HG03571 (cell line): ENCODE results near the gene PRMT7.

Source experiments
- ATAC-seq: cut with Tn5 transposase; IDR thresholded peaks from one replicate; pipeline ENCODE4 v1.9.1; 2021; ENCODE audit not compliant: unreplicated experiment

PRMT7 gene

DNA sequence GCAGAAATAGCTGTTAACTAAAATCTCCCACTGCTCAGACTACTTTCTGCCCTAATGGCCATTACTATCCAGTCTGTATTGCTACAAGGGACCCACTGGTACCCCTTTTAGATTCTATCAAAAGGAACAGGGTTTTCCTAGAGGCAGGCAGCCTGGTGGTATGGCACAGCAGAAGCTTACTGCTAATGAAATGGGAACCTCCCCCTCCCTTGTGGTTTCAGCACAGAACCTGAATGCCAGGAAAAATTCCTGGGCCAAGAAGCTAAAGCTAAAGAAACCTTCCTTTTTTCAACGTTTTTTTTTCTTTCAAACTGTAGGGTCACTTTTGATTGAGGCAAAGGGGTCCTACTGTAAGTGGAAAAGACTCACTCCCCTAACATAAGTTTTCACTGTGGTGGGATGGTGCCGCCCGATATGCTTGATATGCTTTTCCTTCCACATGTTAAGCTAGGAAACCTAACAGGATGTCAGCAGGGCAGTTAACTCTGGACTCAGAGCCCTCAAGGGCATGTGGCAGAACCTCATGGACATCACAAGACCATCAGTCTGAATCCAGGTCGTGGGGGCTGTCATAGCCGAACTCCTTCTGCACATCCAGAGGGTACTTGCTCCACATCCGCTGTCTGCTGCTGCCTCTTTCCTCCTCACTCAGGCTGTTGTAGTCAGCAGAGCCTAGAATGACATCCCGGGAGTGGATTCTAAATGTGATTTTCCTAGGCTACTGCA, 9.9 kb upstream of the PRMT7 start:
- no peak for ATAC-seq

DNA sequence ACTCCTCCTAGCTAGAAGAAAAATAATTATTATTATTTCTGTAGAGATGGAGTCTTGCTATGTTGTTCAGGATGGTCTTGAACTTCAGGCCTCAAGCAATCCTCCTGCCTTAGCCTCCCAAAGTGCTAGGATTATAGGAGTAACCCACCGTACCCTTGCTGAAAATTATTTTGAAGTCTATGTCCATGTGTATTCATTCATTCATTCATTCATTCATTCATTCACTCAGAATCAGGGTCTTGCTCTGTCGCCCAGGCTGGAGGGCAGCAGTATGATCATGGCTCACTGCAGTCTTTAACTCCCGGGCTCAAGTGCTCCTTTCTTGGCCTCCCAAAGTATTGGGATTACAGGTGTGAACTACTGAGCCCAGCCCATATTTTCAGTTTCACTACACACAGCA, 4.2 kb upstream of the PRMT7 start:
- ATAC-seq, result no peak

DNA sequence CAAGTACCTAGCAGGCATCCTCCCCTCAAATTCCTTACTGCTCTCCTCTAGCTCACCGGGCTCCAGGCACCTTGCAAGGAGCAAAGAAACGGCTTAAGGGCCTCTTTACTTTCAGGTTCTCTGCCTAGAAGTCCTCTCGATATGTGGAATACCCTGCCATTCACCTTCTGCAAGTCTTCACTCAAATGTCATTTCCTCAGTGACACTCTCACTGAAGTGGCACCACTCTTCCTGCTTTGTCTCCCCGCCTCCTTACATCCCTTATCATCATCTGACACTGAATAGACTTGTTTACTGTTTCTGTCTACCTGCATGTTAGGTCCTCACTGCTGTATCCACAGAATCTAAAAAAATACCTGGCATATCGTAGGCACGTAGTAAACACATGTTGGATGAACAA, 1.0 kb upstream of the PRMT7 start:
- no peak for ATAC-seq

DNA sequence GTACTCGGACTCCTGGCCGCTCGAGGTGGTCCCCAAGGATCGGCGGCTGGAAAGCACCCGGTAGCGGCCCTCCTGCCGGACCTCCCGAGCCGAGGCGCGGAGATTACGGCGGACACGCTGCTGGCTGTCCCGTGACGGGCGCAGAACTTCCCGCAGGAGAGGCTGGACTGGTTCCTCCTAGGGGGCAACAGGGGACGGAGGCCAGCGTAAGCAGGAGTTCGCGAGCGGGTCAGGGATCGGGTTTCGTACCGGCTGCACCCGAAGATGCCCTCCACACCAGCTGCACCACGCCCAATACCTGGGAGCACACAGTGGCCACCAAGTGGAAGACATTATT, 414 bp upstream of the PRMT7 start:
- no peak for ATAC-seq

DNA sequence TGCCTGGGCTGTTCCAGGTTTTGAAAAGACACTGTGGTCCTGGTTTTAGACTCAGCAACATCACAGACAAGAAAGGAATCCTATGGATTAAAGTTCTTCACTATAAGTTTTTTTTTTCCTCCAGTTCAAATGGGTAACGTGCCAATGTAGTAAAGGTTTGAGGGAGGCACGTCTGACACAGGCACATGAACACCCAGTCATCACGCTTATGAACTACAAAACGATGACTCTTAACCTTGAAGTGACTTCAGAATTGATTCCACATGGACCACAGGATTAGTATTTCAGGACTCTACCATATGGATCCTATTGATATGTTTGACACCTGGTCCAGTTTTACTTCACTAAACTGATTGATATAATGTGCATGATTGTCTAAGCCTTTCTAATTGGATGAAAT, 2.3 kb downstream of the PRMT7 start:
- ATAC-seq, result no peak

DNA sequence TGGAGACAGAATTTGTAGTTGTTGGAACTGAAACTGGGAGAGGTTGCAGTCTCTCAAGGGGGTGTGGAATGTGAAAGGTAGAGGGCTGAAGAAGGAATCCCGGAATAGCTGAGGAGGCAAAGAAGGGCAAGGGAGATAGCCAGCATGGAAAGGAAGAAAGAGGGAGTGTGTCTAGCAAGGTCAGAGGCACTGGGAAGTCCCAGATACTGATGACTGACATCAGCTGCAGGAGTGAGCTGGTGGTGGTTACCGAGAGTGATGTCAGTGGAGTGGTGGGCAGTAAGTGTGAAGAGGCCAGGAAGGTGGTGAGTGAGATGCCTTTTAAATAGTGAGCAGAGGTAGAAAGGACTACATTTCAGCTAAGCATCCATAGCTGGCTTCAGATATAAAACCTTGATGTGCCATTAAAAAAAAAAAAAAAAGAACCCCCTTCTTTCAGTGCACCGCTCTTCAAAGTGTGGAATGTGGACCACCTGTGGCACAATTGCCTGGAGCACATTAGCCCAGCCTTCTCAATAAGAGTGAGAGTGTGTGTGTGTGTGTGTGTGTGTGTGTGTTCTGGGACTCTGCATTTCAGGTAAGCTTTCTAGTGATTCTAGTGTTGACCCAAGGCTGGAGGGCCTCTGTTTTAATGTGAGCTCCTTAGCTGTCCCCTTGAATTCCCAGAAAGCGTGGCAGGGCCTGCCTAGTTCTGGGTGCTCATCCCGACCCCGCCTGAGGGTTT, 8.5 kb downstream of the PRMT7 start:
- ATAC-seq, result no peak

DNA sequence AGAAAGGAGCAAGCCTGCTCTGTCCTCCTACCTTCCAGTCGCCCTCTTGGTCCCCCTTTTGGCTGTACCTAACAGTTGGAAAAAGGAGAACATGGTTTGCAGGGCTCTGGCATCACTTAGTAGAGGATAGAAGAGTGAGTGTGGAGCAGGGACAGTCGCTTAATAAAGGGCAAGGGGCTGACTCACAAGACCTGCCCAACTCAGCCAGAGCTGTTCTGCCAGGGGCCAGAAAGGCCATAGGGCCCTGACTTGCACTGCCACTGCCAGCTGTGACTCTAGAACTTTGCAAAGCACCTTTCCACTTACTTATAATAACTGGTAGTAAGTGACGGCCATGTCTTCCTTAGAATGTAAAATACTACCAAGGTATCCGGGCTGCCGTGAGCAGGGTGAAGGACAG, 13.5 kb downstream of the PRMT7 start:
- ATAC-seq, result no peak

DNA sequence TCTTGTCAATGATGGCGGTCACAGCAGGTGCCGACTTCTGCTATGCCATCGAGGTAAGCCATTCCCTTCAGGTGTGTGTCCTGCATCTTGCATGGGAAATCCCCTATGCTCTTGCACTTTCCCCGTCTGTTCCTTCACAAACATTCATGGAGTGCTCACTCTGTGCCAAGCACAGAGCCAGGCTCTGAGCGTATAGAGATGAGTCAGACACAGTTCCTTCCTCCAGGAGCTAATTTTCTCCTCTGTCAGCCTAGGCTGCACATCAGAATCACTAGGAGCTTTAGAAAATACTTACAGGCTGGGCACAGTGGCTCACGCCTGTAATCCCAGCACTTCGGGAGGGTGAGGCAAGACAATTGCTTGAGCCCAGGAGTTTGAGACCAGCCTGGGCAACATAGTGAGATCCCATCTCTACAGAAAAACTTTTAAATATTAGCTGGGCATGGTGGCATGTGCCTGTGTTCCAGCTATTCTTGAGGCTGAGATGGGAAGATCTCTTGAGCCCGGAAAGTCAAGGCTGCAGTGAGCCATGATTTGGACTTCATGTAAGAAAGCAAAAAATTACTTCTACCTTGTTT, 14.1 kb downstream of the PRMT7 start:
- ATAC-seq, result no peak

DNA sequence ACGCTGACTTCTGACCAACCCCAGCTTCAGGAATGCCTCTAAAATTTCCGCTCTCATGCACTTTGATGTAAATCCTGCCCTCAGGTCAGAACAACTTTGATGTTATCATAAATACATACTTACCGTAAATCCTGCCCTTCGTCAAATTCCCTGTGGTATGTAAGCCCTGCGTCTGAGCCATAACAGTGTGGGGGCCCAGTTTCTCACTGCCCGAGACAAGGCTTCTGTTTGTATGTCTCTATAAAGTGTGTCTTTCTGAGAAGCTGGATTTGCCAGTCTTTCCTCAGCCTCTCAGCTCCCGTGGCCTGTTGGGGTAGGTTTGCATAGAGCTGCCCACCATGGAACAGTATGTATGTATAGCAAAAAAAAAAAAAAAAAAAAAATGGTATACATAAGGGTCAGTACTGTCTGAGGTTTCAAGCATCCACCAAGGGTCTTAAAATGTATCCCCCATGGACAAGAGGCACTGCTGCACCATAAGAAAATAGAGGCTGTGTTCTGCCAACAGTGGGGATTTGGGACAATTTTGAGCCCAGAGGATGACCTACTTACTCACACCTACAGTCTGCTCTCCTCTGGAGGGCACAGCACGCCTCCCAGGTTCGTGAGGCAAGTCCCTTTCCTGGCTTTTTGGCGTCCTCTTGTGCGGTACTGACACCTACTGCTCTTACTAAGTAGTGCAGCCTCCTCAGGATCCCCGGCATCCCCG, 17.5 kb downstream of the PRMT7 start:
- peak; percentile 72 for ATAC-seq

DNA sequence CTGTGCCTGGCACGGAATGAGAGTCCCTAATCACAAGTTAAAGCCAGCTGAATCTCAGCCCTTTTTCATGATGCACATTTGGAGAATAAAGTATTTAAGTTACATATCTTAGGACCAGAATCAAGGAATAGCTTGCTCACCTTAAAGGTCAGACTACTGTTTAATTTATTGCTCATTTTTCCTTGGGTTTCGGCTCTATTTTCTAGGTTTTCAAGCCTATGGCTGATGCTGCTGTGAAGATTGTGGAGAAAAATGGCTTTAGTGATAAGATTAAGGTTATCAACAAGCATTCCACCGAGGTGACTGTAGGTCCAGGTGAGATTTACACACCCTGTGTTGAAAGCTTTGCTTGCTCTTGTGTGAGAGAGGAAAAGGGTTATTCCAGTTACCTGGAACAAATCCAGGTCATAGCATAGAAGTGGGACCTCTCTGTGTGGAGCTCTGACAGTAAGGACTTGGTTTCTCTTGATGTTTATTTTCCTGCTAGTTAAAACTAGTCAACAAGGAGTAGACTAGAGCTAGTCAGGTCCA, 18.1 kb downstream of the PRMT7 start:
- no peak for ATAC-seq

DNA sequence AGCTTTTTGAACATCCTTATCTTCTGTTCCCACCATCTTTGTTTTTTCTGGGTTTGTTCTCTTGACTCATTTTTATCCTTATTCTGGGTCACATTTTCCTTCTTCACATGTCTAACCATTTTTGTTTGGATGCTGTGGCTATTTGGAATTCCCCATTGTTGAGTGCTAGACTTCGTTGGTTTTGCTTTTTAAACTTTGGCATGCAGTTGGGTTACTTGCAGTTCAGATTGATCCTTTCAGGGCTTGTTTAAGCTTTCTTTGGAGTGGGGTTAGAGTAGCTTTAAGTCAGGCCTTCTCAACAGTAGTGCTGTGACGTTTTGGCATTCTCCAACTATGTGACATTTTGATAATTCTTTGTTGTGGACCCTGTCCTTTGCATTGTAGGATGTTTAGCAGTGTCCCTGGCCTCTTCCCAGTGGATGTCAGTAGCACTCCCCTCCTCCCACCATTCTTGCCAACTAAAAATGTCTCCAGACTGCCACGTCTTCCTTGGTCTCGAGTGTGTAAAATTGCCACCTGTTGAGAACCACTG, 21.1 kb downstream of the PRMT7 start:
- no peak for ATAC-seq

DNA sequence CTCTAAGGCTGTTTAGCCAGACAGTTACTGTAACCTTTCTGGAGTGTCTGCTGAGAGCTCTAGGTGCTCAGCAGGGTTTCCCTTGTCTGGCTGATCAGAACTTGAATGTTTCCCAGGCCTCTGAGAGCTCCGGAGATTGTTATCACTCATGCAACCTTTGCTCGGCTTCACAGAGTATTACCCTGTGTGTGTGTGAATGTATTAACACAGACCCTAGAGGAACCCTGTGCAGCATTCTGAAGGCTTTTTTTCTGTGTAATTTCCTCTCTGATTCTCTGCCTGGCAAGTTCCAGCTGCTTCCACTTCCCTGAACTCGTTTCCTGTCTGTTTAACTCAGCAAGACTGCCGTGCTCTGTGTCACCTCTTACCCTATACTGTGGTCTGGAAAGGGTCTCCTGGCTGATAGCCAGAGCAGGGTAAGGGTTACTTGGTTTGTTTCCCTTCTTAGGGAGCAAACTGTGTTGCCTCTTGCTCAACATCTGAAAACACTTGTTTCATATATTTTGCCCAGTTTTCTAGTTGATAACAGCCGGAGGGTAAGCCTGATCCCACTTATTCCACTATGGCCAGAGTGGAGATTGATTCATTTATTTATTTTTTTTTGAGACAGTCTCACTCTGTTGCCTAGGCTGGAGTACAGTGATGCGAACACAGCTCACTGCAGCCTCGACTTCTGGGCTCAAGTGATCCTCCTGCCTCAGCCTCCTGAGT, 21.7 kb downstream of the PRMT7 start:
- ATAC-seq, result no peak

DNA sequence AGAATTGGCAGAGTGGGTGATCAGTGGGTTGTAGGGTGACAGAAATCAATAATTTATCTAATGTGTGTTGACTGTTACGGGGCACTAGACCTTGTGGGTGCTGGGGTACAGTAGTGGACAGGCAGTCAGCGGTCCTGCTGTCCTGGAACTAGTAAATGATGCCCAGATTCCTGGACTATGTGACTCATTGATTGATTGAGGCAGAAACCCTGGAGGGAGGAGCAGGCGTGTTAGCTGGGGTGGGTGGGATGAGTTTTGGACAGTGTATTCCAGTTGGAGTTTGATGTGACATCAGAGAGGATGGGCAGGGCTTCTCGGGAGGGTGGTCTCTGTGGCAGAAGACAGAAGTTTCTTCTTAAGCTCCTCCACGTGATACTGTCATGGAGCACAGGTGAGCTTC, 24.4 kb downstream of the PRMT7 start:
- ATAC-seq, result no peak

DNA sequence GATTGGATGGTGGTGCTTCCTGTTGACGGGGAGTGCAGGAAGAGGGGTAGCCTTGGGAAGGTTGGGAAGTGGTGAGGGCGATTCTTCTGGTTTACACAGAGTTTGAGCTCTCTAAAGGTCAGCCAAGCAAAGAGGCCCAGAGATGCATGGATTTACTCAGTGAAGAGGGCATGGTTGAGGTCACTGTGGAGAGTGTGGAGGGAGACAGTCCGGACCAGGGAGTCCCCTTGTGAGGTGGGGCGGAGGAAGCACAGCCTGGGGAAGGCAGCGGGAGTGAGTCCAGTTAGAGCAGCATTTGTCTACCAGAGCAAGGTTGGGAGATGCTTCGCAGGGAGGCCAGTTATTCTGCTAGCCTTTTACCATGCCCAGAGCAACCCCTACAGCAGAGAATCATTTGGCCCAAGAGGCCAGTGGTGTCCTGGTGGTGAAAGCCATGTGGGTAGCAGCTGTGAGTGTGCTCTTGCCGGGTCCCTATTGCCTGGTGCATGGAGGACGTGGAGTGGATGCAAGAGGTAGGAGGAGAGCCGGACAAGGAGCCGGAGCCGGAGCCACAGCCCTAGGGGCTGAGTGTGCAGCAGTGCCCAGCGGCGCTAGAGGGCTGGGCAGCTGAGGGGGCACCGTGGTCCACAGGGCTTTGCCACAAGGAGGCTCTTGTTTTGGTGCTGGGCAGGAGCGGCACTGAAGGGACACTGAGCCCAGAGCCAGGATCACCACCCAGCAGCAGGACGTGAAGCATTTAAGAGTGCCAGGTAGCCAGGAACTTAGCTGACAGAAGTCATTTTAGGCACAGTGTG, 27.7 kb downstream of the PRMT7 start:
- ATAC-seq, result no peak

DNA sequence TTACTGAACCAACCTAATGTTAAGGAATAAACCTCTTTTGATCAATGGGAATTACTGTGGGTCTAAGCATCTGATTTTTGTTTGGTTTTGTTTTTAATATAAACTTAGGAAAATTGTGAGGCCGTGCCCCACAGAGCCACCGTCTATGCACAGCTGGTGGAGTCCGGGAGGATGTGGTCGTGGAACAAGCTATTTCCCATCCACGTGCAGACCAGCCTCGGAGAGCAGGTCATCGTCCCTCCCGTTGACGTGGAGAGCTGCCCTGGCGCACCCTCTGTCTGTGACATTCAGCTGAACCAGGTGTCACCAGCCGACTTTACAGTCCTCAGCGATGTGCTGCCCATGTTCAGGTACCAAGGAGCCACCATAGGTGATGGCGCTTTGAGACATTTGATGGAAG, 28.4 kb downstream of the PRMT7 start:
- ATAC-seq, result no peak

DNA sequence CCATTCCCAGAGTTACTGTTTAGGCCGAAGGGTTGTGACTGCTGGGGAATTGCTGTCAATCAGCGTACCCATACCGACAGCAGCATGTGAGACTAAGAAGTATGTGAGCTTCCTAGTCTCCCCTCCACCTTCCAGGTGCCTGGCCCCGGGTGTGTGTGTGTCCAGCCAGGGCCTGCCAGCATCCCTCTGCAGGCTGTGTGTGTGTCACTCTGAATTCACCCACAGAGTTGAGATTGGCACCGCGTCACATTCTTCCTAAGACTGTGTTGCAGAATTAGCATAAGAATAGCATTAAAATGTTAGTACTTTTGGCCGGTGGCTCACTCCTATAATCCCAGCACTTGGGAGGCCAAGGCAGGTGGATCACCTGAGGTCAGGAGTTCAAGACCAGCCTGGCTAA, 31.8 kb downstream of the PRMT7 start:
- no peak for ATAC-seq

DNA sequence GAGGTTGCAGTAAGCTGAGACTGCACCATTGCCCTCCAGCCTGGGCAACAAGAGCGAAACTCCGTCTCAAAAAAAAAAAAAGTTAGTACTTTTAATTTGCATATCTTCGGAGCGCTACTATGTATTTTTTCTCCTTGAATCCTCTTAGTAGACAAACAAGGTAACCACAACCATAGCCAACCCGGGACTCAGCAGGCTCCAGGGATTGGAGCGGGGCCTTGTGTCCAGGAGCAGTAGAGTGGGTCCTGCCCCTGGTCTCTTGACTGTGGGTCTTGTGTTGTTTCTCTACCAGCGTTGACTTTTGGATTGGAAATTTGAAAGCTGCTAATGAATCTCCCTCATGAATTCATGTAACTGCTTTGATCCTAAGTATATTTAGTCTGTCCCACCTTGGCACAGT, 32.3 kb downstream of the PRMT7 start:
- no peak for ATAC-seq

DNA sequence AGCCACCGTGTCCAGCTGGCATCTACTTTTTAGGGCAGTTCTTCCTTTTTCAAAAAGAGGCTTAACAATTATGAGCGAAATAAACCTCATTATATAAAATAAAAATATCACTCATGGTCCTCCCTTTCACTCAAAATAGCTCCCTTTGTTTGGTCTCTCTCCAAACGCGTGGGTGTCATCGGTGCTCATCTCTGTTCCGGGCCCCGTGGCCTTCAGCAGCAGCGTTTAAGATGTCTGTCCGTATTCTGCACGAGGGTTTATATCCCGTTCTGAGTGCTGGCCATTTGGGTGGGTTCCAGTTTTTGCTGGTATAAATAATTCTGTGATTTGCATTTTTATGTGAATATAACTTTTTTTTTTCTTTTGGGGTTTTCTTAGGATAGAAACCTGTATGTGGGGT, 33.4 kb downstream of the PRMT7 start:
- ATAC-seq, result no peak

DNA sequence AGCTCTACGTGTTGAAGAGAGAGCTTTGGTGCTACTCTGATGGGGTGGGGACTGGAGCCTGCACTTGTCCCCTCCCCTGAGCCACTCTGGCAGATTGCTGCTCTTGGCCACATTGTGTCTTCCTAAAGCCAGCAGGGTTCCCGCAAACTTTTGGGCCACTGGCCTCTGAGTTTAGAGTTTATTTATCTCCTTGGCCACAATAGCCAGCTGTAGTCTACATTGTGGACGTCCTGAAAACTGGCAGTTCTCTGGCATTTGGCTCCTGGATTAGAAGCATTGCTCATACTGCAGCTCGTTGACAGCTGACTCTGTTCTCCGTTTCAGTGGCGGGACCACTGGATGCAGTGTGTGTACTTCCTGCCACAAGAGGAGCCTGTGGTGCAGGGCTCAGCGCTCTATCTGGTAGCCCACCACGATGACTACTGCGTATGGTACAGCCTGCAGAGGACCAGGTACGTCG, 34.6 kb downstream of the PRMT7 start:
- no peak for ATAC-seq
